ENCODE measurements around the gene RREB1.
A peak's percentile ranks its signal among the peaks of the same experiment; 100 is the strongest.

RREB1 gene

GRCh38 chr6:7195339-7196018, 87.7 kb downstream of the RREB1 start:
- no peak for DNase-seq

GRCh38 chr6:7196019-7196402, 88.2 kb downstream of the RREB1 start:
- no peak for DNase-seq

- no peak for DNase-seq
Measured at GRCh38 chr6:7196685-7197283, 89.0 kb downstream of the RREB1 start.

- no peak for DNase-seq
Measured at GRCh38 chr6:7197747-7198146, 90.0 kb downstream of the RREB1 start.

- DNase-seq: no peak
Measured at GRCh38 chr6:7198833-7199800, 91.4 kb downstream of the RREB1 start.

- DNase-seq: no peak
Measured at GRCh38 chr6:7200598-7201443, 93.1 kb downstream of the RREB1 start.

- DNase-seq: no peak
Measured at GRCh38 chr6:7201444-7201731, 93.6 kb downstream of the RREB1 start.

- DNase-seq: peak; percentile 97 to 100 (median 98)
Measured at GRCh38 chr6:7201732-7202541, 94.2 kb downstream of the RREB1 start.

- DNase-seq: peak in 2 of 4 experiments; percentile 37 to 39
Measured at GRCh38 chr6:7202950-7203349, 95.2 kb downstream of the RREB1 start.

GRCh38 chr6:7203939-7204338, 96.2 kb downstream of the RREB1 start:
- no peak for DNase-seq

- no peak for DNase-seq
Measured at GRCh38 chr6:7204726-7205125, 97.0 kb downstream of the RREB1 start.

- peak; percentile 24 to 67 (median 58) for DNase-seq
Measured at GRCh38 chr6:7207720-7208119, 100.0 kb downstream of the RREB1 start.

GRCh38 chr6:7213416-7213815, 105.7 kb downstream of the RREB1 start:
- no peak for DNase-seq

GRCh38 chr6:7214468-7214867, 106.7 kb downstream of the RREB1 start:
- DNase-seq: no peak

- peak in 2 of 4 experiments; percentile 11 to 20 for DNase-seq
Measured at GRCh38 chr6:7215131-7215530, 107.4 kb downstream of the RREB1 start.

GRCh38 chr6:7215798-7216231, 108.1 kb downstream of the RREB1 start:
- no peak for DNase-seq

- no peak for DNase-seq
Measured at GRCh38 chr6:7216941-7217621, 109.3 kb downstream of the RREB1 start.

- DNase-seq: peak in 2 of 4 experiments; percentile 49 to 52
Measured at GRCh38 chr6:7218406-7218988, 110.7 kb downstream of the RREB1 start.

GRCh38 chr6:7219310-7219709, 111.5 kb downstream of the RREB1 start:
- DNase-seq: peak; percentile 80 to 92 (median 84)

GRCh38 chr6:7222197-7222596, 114.4 kb downstream of the RREB1 start:
- DNase-seq: no peak

GRCh38 chr6:7224731-7225130, 117.0 kb downstream of the RREB1 start:
- peak in 3 of 4 experiments; percentile 21 to 46 (median 43) for DNase-seq
